Colonic mucosa (tissue), 4 donors: ENCODE data around the gene MPP3. TPM values are rescaled to one million over a fixed set of nuclear protein-coding genes. Genes with fewer than 3 reads are reported as not detected.

Experiments used
- DNase-seq: peaks from one replicate; pipeline ENCODE4 v3.0.0-alpha.2; 2020
- H3K27ac ChIP-seq: fragments of 200-600 bp; one replicate; pipeline ENCODE4 v1.8.0; 2021
- H3K27me3 ChIP-seq: fragments of 200-600 bp; one replicate; pipeline ENCODE4 v1.8.0; 2021
- H3K36me3 ChIP-seq: fragments of 200-600 bp; one replicate; pipeline ENCODE4 v1.8.0; 2021
- H3K4me1 ChIP-seq: fragments of 200-600 bp; one replicate; pipeline ENCODE4 v1.8.0; 2021; ENCODE audit warnings: mild to moderate bottlenecking
- H3K4me3 ChIP-seq: fragments of 200-600 bp; one replicate; pipeline ENCODE4 v1.8.0; 2021
- H3K9ac ChIP-seq, 2 donors: one replicate each; pipeline ENCODE4 v1.7.0; 2013; ENCODE audit warnings: control low read depth in 2 of 2, low read depth in 2 of 2, low read length in 2 of 2
- H3K9me3 ChIP-seq: fragments of 200-600 bp; one replicate; pipeline ENCODE4 v1.8.0; 2021
- intact Hi-C: fragments of 100-400 bp; cut with DNase I; formaldehyde crosslinking; loops from one replicate; pipeline ENCODE4 v1.14.1; 2022
- total RNA-seq, 2 donors: library from RNA; stranded (reverse); fragmentation: NEBNext Ultra II Directional in 1 of 2; extraction: Animal tissue kit (Norgen Biotek cat#: 25700) in 1 of 2; gene quantifications; one replicate each; pipeline ENCODE4 v1.2.1, GENCODE V29; 2021
- TF ChIP-seq, protein P1 (sequence below): fragments of 200-600 bp; IDR thresholded peaks from one replicate; pipeline ENCODE4 v1.8.0; 2022; ENCODE audit warnings: antibody characterized with exemption, mild to moderate bottlenecking
- donor health status: healthy.
- donor health status: DM: no; HTN: no; CAD: no.
- donor health status: DM: no; HTN: no; CAD: no.

Gene MPP3
- total RNA-seq, 2 donors from 2014 or later: 1.9 to 3.1 TPM

DNA sequence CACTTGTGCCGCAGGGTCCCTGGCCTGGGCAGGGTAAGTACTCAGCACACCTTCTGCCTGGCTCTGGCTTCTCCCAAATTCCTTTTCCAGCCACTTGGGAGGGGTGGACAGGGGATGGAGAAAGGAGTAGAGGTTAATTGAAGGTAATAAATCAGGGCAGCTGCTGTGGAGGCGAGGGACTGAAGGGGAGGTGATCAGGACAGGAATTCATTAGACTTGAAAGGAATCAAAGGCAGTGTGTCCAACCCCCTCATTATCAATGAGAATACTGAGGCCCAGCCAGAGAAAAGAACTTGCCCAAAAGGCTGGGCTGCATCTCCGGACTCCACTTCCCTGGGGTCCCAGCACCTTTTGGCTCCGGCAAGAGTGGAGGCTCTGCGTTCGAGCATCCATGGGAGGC, 76.7 kb downstream of the MPP3 start:
- H3K4me1 ChIP-seq: peaks cover 3% of the 10 kb centered on the region
- intact Hi-C loops: no loop called here
- DNase-seq: no peak
- no peaks in the 10 kb centered on the region for H3K36me3 ChIP-seq
- peaks cover 18% of the 10 kb centered on the region for H3K27me3 ChIP-seq
- no peak overlapping the region for H3K27ac ChIP-seq
- no peak overlapping the region for H3K9ac ChIP-seq
- TF ChIP-seq, protein P1, sequence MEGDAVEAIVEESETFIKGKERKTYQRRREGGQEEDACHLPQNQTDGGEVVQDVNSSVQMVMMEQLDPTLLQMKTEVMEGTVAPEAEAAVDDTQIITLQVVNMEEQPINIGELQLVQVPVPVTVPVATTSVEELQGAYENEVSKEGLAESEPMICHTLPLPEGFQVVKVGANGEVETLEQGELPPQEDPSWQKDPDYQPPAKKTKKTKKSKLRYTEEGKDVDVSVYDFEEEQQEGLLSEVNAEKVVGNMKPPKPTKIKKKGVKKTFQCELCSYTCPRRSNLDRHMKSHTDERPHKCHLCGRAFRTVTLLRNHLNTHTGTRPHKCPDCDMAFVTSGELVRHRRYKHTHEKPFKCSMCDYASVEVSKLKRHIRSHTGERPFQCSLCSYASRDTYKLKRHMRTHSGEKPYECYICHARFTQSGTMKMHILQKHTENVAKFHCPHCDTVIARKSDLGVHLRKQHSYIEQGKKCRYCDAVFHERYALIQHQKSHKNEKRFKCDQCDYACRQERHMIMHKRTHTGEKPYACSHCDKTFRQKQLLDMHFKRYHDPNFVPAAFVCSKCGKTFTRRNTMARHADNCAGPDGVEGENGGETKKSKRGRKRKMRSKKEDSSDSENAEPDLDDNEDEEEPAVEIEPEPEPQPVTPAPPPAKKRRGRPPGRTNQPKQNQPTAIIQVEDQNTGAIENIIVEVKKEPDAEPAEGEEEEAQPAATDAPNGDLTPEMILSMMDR: no peak
- H3K9me3 ChIP-seq: no peaks in the 10 kb centered on the region
- H3K4me3 ChIP-seq: no peak overlapping the region

DNA sequence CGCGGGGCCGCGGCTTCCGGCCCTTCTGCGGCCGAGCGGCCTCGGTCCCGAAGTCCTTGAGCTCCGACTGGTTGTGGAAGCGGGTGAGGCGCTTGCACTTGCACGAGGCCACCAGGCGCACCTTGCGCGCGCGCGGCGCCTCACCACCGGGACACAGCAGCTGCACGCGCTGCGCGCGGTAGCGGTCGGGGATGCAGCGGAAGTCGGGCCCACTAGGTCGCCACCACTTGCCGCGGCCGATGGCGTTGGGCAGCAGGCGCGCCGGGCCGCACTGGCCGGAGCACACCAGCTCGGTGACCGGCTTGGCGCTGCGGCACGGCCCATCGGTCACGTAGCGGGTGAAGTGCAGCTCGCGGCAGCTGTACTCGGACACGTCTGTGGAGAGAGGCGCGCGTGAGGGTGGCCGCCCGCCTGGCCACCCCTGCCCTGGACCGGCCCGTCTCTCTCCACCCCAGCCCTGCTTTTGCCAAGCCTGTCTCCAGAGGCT, 77.5 kb downstream of the MPP3 start:
- H3K9ac ChIP-seq: no peak overlapping the region
- no peak for DNase-seq
- no peak overlapping the region for H3K4me3 ChIP-seq
- H3K4me1 ChIP-seq: no peaks in the 10 kb centered on the region
- peaks cover 18% of the 10 kb centered on the region for H3K27me3 ChIP-seq
- TF ChIP-seq, protein P1: no peak
- no peak overlapping the region for H3K27ac ChIP-seq
- intact Hi-C loops: no loop called here
- H3K9me3 ChIP-seq: no peaks in the 10 kb centered on the region
- no peaks in the 10 kb centered on the region for H3K36me3 ChIP-seq

DNA sequence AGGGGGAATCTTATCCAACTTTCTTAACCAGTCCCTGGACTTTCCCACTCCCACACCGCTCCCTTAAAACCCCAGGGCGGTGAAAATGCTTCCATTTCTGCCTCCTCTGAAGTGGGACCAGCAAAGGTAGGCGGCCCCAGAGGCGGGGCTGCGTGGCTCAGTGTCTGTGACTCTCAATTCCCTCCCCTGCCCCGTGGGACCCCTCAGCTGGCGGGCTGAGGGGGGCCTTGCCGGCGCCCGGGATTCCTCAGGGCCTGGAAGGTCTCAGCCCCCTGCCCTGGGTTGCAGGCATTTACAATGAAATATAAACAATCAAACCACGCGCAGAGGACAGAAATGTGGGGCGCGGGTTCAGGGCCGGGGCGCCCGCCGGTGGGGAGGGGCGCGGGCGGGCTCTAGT, 78.0 kb downstream of the MPP3 start:
- H3K4me3 ChIP-seq: no peak overlapping the region
- no peaks in the 10 kb centered on the region for H3K4me1 ChIP-seq
- H3K36me3 ChIP-seq: no peaks in the 10 kb centered on the region
- TF ChIP-seq, protein P1: no peak
- no peak overlapping the region for H3K9ac ChIP-seq
- H3K9me3 ChIP-seq: no peaks in the 10 kb centered on the region
- no peak for DNase-seq
- H3K27ac ChIP-seq: no peak overlapping the region
- H3K27me3 ChIP-seq: peaks cover 18% of the 10 kb centered on the region
- intact Hi-C loops: no loop called here

DNA sequence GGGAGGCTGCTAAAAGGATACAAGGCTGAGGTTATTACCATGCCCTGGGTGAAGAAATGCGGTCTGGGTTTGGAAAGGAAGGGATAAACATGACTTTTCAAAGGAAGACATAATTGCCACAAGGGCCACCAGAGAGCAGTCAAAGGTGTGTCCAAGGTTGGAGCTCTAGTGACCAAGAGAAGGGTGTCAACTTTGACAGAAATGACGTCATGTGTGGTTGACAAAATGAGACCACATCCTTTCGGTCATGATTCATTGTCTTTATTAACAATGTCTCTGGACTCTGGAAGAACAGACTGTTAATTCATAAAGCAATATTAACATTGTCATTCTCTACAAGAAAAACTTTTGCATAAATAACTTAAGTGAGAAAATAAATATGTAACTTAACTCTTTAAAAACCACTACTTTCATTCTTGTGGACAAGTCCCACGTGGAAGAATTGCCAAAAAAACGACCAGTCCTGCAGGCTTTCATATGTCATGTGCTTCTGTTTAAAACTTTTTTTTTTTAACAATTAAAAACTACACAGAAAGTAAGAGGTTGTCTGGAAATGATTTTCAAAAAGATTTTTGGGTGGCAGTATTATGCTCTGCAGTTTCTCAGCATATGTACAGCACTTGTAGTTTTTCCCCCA, 79.3 kb downstream of the MPP3 start:
- intact Hi-C loops: no loop called here
- DNase-seq: no peak
- TF ChIP-seq, protein P1: no peak
- Histone ChIP-seq H3K9me3 (no peaks in the 10 kb centered on the region), H3K9ac (no peak overlapping the region), H3K4me1 (no peaks in the 10 kb centered on the region), H3K4me3 (no peak overlapping the region), H3K27me3 (peaks cover 18% of the 10 kb centered on the region), H3K27ac (no peak overlapping the region), H3K36me3 (no peaks in the 10 kb centered on the region)

Other genes with a start within 250 kb of the MPP3 start
- 1 to 10 TPM in 1 of 2 donors, under 1 TPM in 1; 0.64 to 4.1 TPM for gene MEOX1, start 171.2 kb downstream of the MPP3 start, total RNA-seq
- gene SOST, start 74.4 kb downstream of the MPP3 start, total RNA-seq: not detected
- gene DUSP3, start 54.2 kb downstream of the MPP3 start, total RNA-seq: 10 to 100 TPM; 43.4 to 68.7 TPM
- gene CFAP97D1, start 52.7 kb downstream of the MPP3 start, total RNA-seq: not detected
- under 1 TPM in 1 of 2 donors, not detected in 1; 0.32 TPM for gene CD300LG, start 14.0 kb upstream of the MPP3 start, total RNA-seq
- 1 to 10 TPM; 1.1 to 2.8 TPM for gene MPP2, start 74.4 kb upstream of the MPP3 start, total RNA-seq
- gene PPY, start 109.3 kb upstream of the MPP3 start, total RNA-seq: under 1 TPM in 1 of 2 donors, not detected in 1; 0.49 TPM
- 100 to 1,000 TPM in 1 of 2 donors, 10 to 100 TPM in 1; 73.8 to 258 TPM for gene PYY, start 120.8 kb upstream of the MPP3 start, total RNA-seq
- 10 to 100 TPM in 1 of 2 donors, 1 to 10 TPM in 1; 5.2 to 14.0 TPM for gene NAGS, start 171.5 kb upstream of the MPP3 start, total RNA-seq
- gene TMEM101, start 181.8 kb upstream of the MPP3 start, total RNA-seq: 10 to 100 TPM; 26.8 to 33.7 TPM
- 10 to 100 TPM; 60.9 to 74.3 TPM for gene LSM12, start 233.5 kb upstream of the MPP3 start, total RNA-seq
- gene G6PC3, start 237.6 kb upstream of the MPP3 start, total RNA-seq: 10 to 100 TPM; 28.3 to 44.7 TPM